HG02623 (cell line): Measurements from ENCODE around the gene PPFIA1.
"Not testable (repeated sequence)": the region's sequence is repeated elsewhere in the genome, so short reads cannot be mapped to it uniquely, and the experiment has no call there.

Experiments
- ATAC-seq: cut with Tn5 transposase; IDR thresholded peaks from one replicate; pipeline ENCODE4 v1.9.1; 2021; ENCODE audit warnings: moderate library complexity; ENCODE audit not compliant: unreplicated experiment

PPFIA1 gene

DNA sequence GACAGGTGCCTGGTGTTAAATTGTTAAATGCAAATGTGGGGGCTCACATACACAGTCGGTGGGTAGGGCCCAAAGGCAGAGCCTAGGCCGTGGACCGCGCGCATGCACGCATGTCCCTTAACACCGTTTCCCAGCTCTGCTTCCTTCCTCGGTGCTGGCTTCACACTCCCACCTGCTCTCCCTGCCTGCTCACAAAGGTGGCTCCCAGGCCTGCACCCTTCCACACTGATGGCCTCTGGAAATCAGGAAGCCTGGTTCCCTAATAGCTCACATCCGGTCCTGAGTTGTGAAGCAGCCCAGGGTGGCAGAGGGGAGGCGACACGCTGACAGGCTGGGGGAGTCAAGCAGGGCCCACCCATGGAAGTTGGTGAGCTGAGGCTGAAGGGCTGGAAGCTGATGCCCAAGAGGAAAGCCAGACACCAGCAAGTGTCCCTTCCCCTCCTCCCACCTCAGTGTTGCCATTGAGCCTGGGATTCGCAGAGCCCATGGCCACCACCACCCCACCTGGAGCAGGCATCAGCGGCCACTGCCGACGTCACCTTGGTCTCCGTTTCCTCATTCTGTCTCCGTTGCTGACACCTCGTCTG lies 114.2 kb downstream of the PPFIA1 start:
- no peak for ATAC-seq

- no peak for ATAC-seq
Observed at GRCh38 chr11:70387564-70387963, 117.1 kb downstream of the PPFIA1 start.

- ATAC-seq: no peak
Observed at GRCh38 chr11:70389201-70389600, 118.7 kb downstream of the PPFIA1 start.

- ATAC-seq: not testable (repeated sequence)
Observed at GRCh38 chr11:70390882-70391281, 120.4 kb downstream of the PPFIA1 start.

DNA sequence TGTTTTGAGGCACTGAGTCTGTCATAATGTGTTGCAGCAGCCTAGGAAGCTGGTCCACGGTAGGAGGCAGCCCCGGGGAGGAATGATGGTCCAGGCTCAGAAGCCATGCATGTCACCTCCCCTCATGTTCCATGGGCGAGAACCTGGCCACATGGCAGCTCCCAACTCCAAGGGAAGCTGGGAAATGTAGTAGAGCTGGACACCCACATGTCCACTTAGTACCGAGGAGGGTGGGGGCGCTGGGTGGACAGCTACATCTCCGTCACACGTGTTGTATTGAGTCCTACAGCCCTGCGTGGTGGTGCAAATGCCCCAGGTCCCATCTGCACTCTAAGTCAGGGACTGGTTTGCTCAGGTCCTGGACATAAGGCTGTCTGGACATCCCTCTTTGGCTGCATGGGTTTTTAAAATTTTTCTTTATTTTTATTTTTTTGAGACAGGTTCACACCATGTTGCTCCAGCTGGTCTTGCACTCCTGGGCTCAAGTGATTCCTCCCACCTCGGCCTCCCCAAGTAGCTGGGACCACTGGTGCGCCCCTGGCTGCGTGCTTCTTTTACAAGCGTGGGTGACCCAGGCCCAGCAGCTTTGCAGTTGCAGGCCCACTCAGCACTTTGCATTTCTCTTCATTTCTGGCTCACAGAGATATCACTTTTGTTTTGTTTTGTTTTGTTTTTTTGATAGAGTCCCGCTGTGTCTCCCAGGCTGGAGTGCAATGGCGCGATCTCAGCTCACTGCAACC lies 123.9 kb downstream of the PPFIA1 start:
- ATAC-seq: no peak

GRCh38 chr11:70397336-70397982 lies 127.0 kb downstream of the PPFIA1 start:
- no peak for ATAC-seq

- ATAC-seq: no peak
Observed at GRCh38 chr11:70397983-70398833, 127.7 kb downstream of the PPFIA1 start, which contains the start of gene CTTN. Gene CTTN (plus strand): TSS chr11:70398529. CDS start chr11:70407298, 8,769 bp downstream.

DNA sequence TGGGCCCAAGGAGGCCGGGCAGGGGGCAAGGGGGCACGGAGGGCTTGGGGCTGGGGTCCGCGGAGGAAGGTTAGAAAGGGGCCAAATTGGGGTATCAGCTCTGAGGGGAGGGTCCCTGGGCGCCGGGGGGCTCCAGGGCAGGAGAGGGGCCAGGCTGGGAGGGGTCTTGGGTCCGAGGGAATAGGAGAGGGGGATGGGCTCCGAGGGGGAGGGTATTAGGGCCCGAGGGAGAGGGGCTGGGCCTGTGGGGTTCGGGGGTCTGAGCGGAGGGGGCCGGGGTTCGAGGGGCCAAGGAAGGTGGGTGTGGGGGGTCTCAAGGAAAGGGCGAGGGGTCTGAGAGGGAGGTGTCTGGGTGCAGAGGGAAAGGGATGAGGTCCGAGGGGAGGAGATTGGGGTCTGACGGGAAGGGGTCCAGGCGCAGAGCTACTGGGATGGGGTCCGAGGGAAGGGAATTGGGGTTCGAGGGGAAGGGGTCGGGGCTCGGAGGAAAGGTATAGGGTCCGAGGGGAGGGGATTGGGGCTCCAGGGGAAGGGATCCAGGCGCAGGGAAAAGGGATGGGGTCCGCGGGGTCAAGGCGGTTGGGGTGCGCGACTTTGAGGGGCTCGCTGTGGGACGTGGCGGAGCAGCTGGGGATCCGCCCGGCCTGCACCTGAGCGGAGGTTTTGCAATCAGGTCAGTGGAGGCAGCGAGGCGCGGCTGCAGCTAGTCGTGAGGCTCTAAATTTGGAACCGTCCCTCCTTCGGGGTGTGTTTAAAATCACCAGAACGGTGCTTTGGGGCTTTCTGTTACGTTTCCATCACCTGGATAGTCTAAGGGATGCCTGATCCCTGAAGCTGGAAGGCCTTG lies 128.6 kb downstream of the PPFIA1 start:
- ATAC-seq: no peak

DNA sequence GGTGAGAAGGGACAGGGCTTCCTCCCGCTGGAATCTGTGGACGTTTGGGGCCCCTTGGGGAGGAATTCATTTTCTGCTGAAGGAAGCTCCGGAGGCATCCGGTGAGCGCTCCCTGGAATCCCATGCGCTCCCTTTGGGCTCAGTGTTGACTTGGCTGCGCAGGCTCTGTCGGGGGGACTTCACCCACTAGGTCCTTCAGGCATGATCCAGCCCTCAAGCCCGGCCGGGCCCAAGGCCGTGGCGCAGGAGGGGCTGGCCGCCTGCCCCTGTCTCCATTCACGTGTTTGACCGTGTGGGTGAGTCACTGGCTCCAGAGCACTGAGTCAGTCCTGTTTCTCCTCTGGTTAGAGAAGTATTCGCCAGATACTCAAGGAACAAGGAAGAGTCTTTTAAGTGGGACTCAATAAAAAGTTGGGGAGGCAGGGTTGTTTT lies 129.2 kb downstream of the PPFIA1 start:
- no peak for ATAC-seq

DNA sequence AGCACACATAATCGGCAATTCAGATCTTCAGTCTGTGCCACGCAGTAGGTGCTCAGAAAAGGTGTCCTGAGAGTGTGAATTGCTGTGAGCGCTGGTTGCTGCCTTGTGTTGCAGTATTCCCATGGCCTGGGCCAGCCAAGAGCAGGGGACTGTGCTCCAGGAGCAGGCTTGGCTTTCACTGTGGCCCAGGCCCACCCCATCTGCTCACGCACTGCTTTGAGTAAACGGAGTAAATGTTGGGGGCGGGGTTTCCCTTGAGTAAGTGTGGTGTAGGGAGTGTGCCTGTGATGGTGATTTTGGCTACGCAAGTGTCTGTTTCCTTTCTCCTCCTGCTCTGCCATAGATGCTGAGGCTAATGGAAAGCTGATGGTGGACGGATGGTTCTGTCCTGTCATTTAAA lies 130.2 kb downstream of the PPFIA1 start:
- ATAC-seq: no peak

DNA sequence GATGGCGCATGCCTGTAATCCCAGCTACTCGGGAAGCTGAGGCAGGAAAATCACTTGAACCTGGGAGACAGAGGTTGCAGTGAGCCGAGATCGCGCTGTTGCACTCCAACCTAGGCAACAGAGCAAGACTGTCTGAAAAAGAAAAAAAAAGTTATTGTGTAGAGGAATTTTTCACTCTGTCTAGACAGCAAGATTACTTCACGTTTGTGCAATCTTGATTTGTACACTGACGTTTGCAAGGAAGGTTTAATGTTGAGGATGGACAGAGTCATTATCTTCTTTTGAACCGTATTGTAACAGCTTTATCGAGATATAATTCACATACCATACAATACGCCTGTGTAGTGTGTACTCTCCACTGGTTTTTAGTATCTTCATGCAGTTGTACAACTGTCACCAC lies 131.5 kb downstream of the PPFIA1 start:
- ATAC-seq: no peak

GRCh38 chr11:70402685-70403084 lies 132.2 kb downstream of the PPFIA1 start:
- ATAC-seq: no peak

DNA sequence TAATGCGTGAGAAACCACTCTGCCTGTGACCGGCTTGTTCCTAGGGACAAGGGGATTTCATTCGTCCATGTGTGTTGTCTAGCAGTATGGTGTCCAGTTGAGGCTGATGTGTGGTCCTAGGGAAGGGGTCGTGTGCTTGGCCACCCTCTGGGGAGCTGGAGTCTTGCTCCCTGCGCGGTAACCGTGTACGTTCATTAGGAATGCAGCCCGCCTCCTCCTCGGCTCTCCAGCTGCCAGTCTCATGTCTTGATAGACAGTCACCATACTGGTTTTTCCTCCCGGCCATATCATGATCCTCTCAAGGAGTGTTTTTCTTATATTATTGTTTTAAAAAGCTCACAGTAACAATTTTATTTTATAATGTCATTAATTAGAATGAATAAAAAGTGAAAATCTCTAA lies 133.8 kb downstream of the PPFIA1 start:
- no peak for ATAC-seq

GRCh38 chr11:70405679-70406395 lies 135.3 kb downstream of the PPFIA1 start:
- no peak for ATAC-seq

DNA sequence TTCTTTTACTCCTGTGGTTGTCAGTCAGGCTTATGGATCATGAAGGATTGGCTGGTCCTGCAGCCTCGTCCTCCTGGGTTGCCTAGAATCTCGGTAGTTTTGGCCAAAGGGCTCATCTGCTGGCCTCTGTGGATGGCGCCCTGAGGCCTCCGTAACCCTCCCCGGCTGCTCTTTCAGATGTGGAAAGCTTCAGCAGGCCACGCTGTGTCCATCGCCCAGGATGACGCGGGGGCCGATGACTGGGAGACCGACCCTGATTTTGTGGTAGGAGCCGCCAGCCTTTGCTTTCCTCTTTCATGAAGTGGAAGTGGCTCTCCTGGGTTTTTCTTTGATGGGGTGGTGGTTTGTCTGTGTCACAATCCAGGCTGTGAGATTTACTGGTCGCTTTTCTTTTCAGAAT lies 136.6 kb downstream of the PPFIA1 start:
- ATAC-seq: no peak

DNA sequence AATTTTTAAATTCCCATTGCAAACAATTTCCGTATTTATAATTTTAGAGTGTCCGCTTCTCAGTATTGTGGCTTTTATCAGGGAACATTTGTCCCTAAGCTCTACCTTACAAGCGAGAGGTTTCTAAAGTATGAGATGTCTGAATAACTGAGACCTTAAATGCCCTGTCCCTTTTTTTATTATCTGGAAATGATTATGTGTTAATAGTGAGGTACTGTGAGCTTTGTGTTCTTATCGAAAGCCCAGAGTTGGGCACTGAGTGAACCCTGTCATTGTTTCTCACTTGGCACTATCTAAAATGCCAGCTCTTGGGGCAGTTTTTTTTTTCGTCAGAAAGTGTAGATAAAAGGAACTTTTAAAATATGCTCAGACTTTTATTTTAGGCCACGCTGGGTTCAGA lies 137.3 kb downstream of the PPFIA1 start:
- ATAC-seq: no peak

DNA sequence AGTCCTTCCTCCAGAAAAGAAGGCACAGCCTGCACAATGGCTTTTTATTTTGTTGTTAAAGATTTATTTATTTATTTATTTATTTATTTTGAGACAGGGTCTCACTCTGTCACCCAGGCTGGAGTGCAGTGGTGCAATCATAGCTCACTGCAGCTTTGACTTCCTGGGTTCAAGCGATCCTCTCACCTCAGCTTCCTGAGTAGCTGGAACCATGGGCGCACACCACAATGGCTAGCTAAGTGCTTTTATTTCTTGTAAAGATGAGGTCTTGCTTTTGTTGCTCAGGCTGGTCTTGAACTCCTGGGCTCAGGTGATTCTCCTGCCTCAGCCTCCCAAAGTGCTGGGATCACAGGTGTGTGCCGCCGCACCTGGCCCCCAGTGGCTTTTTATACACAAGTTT lies 137.8 kb downstream of the PPFIA1 start:
- ATAC-seq: not testable (repeated sequence)

DNA sequence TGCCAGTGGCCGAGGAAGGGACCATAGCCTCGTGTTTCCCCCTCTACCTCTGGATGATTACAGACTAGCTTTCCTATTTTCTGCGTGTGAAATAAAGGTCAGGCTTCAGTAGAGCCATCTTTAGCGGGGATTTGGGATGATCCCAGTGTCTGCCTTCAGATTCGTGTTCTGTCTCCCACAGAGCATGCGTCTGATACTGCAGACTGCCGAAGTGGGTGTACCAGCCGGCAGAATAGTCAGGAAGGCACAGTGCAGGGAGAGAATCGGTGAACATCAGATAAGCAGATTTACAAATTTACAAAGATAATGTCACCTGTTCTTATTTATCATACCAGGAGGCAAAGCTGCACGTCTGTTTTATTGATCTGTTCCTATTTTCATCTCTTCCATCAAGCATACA lies 138.9 kb downstream of the PPFIA1 start:
- no peak for ATAC-seq

- ATAC-seq: no peak
Observed at GRCh38 chr11:70409871-70410270, 139.4 kb downstream of the PPFIA1 start.
